OCI-LY3 (cell line): ENCODE data around the gene LIX1L.

Experiments
- H2AFZ ChIP-seq: fragments of 200-600, 300-600 bp; shearing (Covaris generic); 2 replicates; pipeline ENCODE4 v1.6.0; 2014; ENCODE audit warnings: antibody characterized with exemption, low read depth, low read length
- H3K27ac ChIP-seq: fragments of 200-600, 300-600 bp; sonication (generic); 2 replicates; pipeline ENCODE4 v1.5.1; 2014; ENCODE audit warnings: mild to moderate bottlenecking, low read length, moderate library complexity, mixed read lengths
- H3K27me3 ChIP-seq: fragments of 200-600, 300-600 bp; sonication (generic); 2 replicates; pipeline ENCODE4 v1.6.1; 2014; ENCODE audit warnings: low read depth, low read length, mixed read lengths
- H3K36me3 ChIP-seq: fragments of 200-600, 300-600 bp; sonication (generic); replicated peaks from 2 replicates; pipeline ENCODE3; 2014; ENCODE audit warnings: low read depth, low read length, mixed read lengths
- H3K4me1 ChIP-seq: fragments of 300-600, 200-600 bp; sonication (generic); 2 replicates; pipeline ENCODE4 v1.6.1; 2014; ENCODE audit warnings: low read length, mixed read lengths
- H3K4me2 ChIP-seq: fragments of 200-600, 300-600 bp; sonication (generic); 2 replicates; pipeline ENCODE4 v1.6.1; 2014; ENCODE audit warnings: low read length, mixed read lengths
- H3K4me3 ChIP-seq: fragments of 300-600, 200-600 bp; sonication (generic); 2 replicates; pipeline ENCODE4 v1.5.1; 2014; ENCODE audit warnings: antibody characterized with exemption, mild to moderate bottlenecking, low read length, moderate library complexity
- H3K79me2 ChIP-seq: fragments of 300-600, 200-600 bp; shearing (Covaris generic); 2 replicates; pipeline ENCODE4 v1.6.1; 2014; ENCODE audit warnings: mild to moderate bottlenecking, low read length, mixed read lengths
- H3K9ac ChIP-seq: fragments of 300-600, 200-600 bp; shearing (Covaris generic); 2 replicates; pipeline ENCODE4 v1.6.0; 2014; ENCODE audit warnings: mild to moderate bottlenecking, low read length, moderate library complexity
- H3K9me3 ChIP-seq: fragments of 200-600, 300-600 bp; shearing (Covaris generic); 2 replicates; pipeline ENCODE4 v1.6.1; 2014; ENCODE audit warnings: low read length, mixed read lengths; ENCODE audit not compliant: insufficient read depth
- H4K20me1 ChIP-seq: fragments of 200-600, 300-600 bp; sonication (generic); 2 replicates; pipeline ENCODE4 v1.6.1; 2016; ENCODE audit warnings: low read length, mixed read lengths; ENCODE audit not compliant: insufficient read depth
- EZH2phosphoT487 ChIP-seq: fragments of 200-600 bp; shearing (Covaris generic); IDR thresholded peaks from 2 replicates; pipeline ENCODE4 v1.6.1; 2018; ENCODE audit warnings: antibody characterized with exemption, mixed run types, low read depth
- TF ChIP-seq, protein P1 (sequence below): fragments of 200-600, 300-600 bp; sonication (generic); IDR thresholded peaks from 2 replicates; pipeline ENCODE4 v1.5.1; 2014; ENCODE audit warnings: antibody characterized with exemption, low read length, low read depth

LIX1L gene

DNA sequence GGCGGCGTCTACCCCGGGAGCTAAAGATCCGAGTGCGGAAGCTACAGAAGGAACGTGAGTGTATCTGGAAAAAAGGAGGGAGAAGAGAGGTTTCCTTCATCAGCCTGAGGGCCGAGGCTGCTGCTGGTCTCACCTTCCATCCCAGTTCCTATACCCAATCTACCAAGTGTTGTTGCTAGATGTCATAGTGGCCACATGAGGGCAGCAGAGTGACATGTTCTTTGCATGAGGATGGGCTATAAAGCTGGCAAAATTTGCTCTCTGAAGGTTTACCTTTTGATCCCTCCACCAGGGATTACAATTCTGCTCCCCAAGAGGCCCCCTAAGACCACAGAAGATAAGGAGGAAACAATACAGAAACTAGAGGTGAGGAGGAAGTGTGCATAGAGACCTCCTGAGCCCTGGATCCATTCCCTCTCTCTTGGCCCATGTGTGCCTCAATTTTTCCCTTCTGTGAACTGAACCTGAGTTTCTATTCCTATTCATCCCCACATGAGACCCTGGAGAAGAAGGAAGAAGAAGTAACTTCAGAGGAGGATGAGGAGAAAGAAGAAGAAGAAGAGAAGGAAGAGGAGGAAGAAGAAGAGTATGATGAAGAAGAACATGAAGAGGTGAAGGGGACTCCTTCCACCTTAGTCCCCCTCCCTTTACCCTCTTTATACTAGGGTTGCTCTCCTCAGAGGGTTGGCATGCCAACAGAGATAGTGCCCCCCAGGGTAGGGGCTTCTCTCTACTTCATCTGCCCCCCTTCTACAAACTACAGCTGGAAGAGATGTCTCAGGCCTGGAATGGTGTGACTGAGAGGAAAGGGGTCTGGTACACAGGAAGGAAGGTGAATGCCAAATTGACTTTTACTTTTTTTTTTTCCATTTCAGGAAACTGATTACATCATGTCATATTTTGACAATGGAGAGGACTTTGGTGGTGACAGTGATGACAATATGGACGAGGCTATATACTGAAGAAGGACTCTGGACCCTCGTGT is 20.0 kb upstream of the LIX1L start:
- Histone ChIP-seq H3K4me2 (peak overlapping the region; percentile 85), H3K9me3 (no peaks in the 10 kb centered on the region), H3K9ac (peak overlapping the region; percentile 73), H3K4me1 (peaks cover 41% of the 10 kb centered on the region), H3K4me3 (peak overlapping the region; percentile 59), H3K36me3 (no peaks in the 10 kb centered on the region), H3K27me3 (no peaks in the 10 kb centered on the region), H3K79me2 (no peaks in the 10 kb centered on the region), H2AFZ (0 out of 2 replicates have a peak overlapping the region, but pooled peaks have one; percentile 5), H4K20me1 (no peaks in the 10 kb centered on the region), H3K27ac (peak overlapping the region; percentile 92)
- TF ChIP-seq, protein P1, sequence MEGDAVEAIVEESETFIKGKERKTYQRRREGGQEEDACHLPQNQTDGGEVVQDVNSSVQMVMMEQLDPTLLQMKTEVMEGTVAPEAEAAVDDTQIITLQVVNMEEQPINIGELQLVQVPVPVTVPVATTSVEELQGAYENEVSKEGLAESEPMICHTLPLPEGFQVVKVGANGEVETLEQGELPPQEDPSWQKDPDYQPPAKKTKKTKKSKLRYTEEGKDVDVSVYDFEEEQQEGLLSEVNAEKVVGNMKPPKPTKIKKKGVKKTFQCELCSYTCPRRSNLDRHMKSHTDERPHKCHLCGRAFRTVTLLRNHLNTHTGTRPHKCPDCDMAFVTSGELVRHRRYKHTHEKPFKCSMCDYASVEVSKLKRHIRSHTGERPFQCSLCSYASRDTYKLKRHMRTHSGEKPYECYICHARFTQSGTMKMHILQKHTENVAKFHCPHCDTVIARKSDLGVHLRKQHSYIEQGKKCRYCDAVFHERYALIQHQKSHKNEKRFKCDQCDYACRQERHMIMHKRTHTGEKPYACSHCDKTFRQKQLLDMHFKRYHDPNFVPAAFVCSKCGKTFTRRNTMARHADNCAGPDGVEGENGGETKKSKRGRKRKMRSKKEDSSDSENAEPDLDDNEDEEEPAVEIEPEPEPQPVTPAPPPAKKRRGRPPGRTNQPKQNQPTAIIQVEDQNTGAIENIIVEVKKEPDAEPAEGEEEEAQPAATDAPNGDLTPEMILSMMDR = peak; percentile 96
- TF ChIP-seq EZH2phosphoT487 = no peak

DNA sequence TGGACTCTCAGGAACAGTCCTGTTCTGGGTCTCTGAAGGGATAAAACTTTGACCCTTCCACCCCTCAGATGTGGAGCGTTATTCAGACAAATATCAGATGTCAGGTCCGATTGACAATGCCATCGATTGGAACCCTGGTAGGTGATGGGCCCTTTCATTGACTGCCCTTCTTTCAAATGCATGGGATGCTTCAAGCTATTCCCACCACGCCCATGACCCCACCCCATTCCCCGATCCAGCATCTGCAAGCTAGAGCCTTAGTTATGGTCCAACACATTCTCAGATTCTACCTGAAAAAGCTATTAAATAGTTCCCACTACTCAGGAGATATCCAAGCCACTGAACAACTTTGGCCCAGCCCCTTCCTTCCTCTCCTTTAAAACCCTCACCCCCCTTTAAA is 19.2 kb upstream of the LIX1L start:
- Histone ChIP-seq H3K9ac (peak overlapping the region; percentile 73; the same call in 1 of the 2 replicates), H3K9me3 (no peaks in the 10 kb centered on the region), H3K4me2 (peak overlapping the region; percentile 48), H3K4me3 (no peak overlapping the region), H3K36me3 (no peaks in the 10 kb centered on the region), H4K20me1 (no peaks in the 10 kb centered on the region), H3K4me1 (peaks cover 39% of the 10 kb centered on the region), H2AFZ (no peak overlapping the region), H3K79me2 (no peaks in the 10 kb centered on the region), H3K27ac (peak overlapping the region; percentile 8; the same call in 1 of the 2 replicates), H3K27me3 (no peaks in the 10 kb centered on the region)
- TF ChIP-seq, protein P1 = no peak
- no peak for TF ChIP-seq EZH2phosphoT487

DNA sequence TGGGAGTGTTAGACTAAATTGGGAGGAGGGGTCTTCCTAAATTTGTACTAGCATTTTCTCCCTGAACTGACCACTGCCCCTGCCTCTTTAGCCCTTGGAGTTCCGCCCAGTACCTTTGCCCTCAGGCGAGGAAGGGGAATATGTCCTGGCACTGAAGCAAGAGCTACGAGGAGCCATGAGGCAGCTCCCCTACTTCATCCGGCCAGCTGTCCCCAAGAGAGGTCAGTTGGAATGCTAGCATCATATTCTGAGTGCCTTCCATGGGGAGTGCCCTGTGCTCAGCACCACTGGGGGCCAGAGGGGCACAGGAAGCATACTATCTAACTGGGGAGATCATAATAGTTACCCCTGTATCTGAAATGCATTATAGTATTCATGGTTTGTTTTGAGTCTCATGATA is 17.4 kb upstream of the LIX1L start:
- Histone ChIP-seq H3K4me1 (peaks cover 32% of the 10 kb centered on the region), H3K4me2 (no peak overlapping the region), H3K9me3 (no peaks in the 10 kb centered on the region), H3K27ac (no peak overlapping the region), H3K9ac (no peak overlapping the region), H3K4me3 (no peak overlapping the region), H3K79me2 (no peaks in the 10 kb centered on the region), H3K36me3 (no peaks in the 10 kb centered on the region), H4K20me1 (no peaks in the 10 kb centered on the region), H3K27me3 (no peaks in the 10 kb centered on the region), H2AFZ (no peak overlapping the region)
- TF ChIP-seq, protein P1 = no peak
- no peak for TF ChIP-seq EZH2phosphoT487

DNA sequence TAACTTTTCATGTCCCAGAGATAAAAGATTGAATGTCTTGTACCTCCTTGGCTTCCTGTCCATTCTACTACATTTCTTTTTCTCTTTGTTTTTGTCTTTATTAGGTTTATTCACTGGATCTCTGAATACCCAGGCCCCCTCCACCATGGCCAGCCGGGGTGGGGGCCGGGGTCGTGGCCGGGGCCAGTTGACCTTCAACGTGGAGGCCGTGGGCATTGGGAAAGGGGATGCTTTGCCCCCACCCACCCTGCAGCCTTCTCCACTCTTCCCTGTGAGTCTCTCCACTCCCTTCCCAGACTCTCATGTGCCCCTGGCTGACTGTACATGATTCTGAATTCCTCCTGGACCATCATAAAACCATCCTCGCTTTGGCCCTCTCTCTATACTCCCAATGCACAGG is 16.9 kb upstream of the LIX1L start:
- no peak for TF ChIP-seq EZH2phosphoT487
- TF ChIP-seq, protein P1 = no peak

More for the DNA sequence above, 16.9 kb upstream of the LIX1L start:
- no peaks in the 10 kb centered on the region for H3K27me3 ChIP-seq
- no peaks in the 10 kb centered on the region for H4K20me1 ChIP-seq
- no peaks in the 10 kb centered on the region for H3K79me2 ChIP-seq
- H3K27ac ChIP-seq = no peak overlapping the region
- no peak overlapping the region for H3K4me2 ChIP-seq
- no peak overlapping the region for H3K4me3 ChIP-seq
- peaks cover 27% of the 10 kb centered on the region for H3K4me1 ChIP-seq
- H3K36me3 ChIP-seq = no peaks in the 10 kb centered on the region
- H3K9ac ChIP-seq = no peak overlapping the region
- no peak overlapping the region for H2AFZ ChIP-seq
- H3K9me3 ChIP-seq = no peaks in the 10 kb centered on the region
